ENCODE measurements around the gene RAP1GAP. TPM values are rescaled to one million over a fixed set of nuclear protein-coding genes. Genes with fewer than 3 reads are reported as not detected.

The RAP1GAP gene
- total and polyA plus RNA-seq, 2 of the 13 experiments (the other 11 are each of a cell fraction or from before 2014, with no cell fraction given) = 11.9 to 37.5 TPM

- TF ChIP-seq ZNF468 (CRISPR knock-in tag; IDR thresholded peaks at IDR 0.05) (no peak), RELA (CRISPR knock-in tag; IDR thresholded peaks at IDR 0.05) (no peak), TGIF2 (CRISPR knock-in tag; IDR thresholded peaks at IDR 0.05) (no peak), DDIT3 (CRISPR knock-in tag; IDR thresholded peaks at IDR 0.05) (no peak)
Observed at GRCh38 chr1:21705303-21705980, 36.3 kb upstream of the RAP1GAP start (continued).

GRCh38 chr1:21704145-21704544, 35.0 kb upstream of the RAP1GAP start:
- Histone ChIP-seq H2AFZ (ENCODE audit: low read length) (no peak overlapping the region), H3K4me2 (ENCODE audit: low read depth, low read length) (no peak overlapping the region), H4K20me1 (ENCODE audit: insufficient read depth, low read length) (0 out of 2 replicates have a peak, but pooled peaks cover 5% of the 10 kb centered on the region), H3K9me3 (ENCODE audit: low read length) (no peaks in the 10 kb centered on the region), H3K4me3 (replicated peaks in 1 of 3; ENCODE audit: insufficient read depth in 1 of 3, low read depth in 2 of 3, low read length in 3 of 3) (no peak overlapping the region), H3K79me2 (ENCODE audit: insufficient read depth, low read length) (no peaks in the 10 kb centered on the region), H3K27me3 (ENCODE audit: control insufficient read depth in 1 of 2, insufficient read depth in 2 of 2, low read length in 2 of 2) (no peaks in the 10 kb centered on the region), H3K9ac (ENCODE audit: insufficient read depth, low read depth, low read length) (no peak overlapping the region), H3K4me1 (ENCODE audit: insufficient read depth, low read length) (peaks cover 41% of the 10 kb centered on the region), H3K36me3 (replicated peaks in 1 of 2; ENCODE audit: control insufficient read depth in 1 of 2, insufficient read depth in 2 of 2, low read length in 2 of 2) (peaks cover 11 to 49% of the 10 kb centered on the region in 2 experiments), H3K27ac (ENCODE audit: extremely low read length, insufficient read depth, low read length) (no peak overlapping the region)
- in situ Hi-C loops (cut with HindIII; ENCODE audit: extremely low pct_ligation_motif_present, low pct_unique_long_range_greater_than_20kb) (loop anchor here (10.0 kb wide), 1 partner anchor 261 kb away; no protein-coding TSS in a partner anchor), intact Hi-C loops (cut with micrococcal nuclease; ENCODE audit: unreplicated experiment) (no loop called here)
- ChIA-PET POLR2A (no interaction called here), CTCF (ENCODE audit: low intra/inter-chr PET ratio, low total read pairs) (interaction anchor here (2.0 kb wide), 1 partner anchor 319 kb away, joined by 7 read pairs; no protein-coding TSS in a partner anchor)
- TF ChIP-seq TFAP4 (IDR thresholded peaks at IDR 0.05; ENCODE audit: borderline replicate concordance, low read depth) = no peak
- ATAC-seq (no peak), FAIRE-seq (no peak), DNase-seq (ENCODE audit: low spot score) (no peak)
- 94% methylated on average over 5 of the region's 5 CpGs for WGBS (ENCODE audit: low lambda C conversion rate)
- BruUV-seq (replicated peaks) = no TSS peak

All from HepG2 (cell line).